Measurements from ENCODE around the gene FBL. TPM values are rescaled to one million over a fixed set of nuclear protein-coding genes. Genes with fewer than 3 reads are reported as not detected.
"Not testable (repeated sequence)": the region's sequence is repeated elsewhere in the genome, so short reads cannot be mapped to it uniquely, and the experiment has no call there.

Gene FBL
- polyA plus RNA-seq, 1 donor, result 240 TPM

DNA sequence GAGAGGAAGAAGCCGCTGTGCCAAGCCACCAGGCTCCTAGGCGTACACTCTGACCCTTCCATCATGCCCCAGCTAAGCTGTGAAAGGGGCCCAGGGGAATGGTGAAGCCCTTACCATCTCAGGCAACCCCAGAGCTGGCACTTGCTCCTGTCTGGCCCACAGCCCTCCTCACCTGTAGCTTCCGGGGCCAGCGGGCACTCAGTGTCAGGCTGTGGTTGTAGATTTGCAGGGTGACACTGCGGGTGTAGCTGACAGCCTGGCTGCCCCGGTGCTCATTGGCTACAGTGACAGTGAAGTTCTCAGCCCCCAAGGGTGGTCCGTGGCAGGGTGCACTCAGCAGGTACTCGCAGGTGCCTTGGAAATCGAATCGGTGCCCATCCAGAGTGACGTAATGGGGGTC lies 30.3 kb upstream of the FBL start:
- not testable (repeated sequence) for DNase-seq

DNA sequence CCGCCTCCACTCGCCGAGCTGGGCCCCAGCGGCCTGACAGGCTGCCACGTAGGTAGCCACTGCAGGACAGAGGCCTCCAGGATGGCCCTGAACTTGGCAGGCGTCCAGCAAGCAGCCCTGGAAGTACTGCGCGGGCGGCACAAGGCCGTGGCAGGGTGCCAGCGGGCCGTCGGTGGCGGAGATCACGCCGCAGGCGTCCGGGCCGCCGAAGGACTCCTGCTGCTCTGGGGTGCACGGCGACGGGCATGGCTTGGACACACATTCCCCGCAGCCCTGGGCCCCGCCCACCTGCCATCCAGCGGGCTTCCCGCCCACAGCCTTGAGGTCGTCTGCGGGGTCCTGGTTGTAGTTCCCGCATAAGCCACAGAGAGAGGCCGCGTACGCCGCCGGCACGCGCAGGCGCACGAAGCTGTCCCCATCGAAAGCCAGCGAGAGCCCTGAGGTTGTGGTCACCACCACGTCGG lies 29.3 kb upstream of the FBL start:
- DNase-seq, result not testable (repeated sequence)

DNA sequence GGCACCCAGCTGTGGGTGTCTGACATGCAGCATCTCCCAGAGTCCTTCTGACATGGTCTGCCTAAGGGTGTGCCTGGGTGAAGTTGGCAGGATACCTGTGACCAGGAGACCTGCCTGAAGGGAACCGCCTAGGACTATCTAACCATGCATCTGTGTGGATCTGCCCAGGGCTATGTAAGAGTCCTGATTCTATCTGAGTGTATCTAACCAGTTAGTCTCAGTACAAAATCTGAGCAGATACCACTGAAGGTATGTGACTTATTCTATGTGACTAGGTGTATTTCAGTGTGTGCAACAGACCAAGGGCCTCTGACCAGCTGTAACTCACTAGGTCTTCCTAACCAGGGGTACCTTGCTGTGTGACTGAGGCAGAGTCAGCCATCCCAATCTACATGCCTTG lies 28.2 kb upstream of the FBL start:
- DNase-seq, result no peak

DNA sequence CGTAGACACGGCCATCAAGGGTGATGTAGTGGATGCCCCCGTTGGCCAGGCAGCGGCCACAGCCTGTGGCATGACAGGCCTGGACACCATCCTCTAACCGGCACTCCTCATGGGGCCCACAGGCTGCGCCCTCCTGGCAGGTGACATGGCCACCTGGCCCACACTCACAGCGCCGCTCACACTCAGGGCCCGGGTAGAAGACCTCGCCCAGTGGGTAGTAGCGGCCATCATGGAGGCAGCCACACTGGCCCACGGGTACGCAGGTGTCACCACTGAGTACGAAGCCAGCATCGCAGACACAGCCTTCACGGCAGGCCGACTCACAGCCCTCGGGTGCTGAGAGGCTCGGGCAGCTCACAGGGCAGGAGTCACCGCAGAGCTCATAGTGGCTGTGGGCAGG lies 27.2 kb upstream of the FBL start:
- no peak for DNase-seq

DNA sequence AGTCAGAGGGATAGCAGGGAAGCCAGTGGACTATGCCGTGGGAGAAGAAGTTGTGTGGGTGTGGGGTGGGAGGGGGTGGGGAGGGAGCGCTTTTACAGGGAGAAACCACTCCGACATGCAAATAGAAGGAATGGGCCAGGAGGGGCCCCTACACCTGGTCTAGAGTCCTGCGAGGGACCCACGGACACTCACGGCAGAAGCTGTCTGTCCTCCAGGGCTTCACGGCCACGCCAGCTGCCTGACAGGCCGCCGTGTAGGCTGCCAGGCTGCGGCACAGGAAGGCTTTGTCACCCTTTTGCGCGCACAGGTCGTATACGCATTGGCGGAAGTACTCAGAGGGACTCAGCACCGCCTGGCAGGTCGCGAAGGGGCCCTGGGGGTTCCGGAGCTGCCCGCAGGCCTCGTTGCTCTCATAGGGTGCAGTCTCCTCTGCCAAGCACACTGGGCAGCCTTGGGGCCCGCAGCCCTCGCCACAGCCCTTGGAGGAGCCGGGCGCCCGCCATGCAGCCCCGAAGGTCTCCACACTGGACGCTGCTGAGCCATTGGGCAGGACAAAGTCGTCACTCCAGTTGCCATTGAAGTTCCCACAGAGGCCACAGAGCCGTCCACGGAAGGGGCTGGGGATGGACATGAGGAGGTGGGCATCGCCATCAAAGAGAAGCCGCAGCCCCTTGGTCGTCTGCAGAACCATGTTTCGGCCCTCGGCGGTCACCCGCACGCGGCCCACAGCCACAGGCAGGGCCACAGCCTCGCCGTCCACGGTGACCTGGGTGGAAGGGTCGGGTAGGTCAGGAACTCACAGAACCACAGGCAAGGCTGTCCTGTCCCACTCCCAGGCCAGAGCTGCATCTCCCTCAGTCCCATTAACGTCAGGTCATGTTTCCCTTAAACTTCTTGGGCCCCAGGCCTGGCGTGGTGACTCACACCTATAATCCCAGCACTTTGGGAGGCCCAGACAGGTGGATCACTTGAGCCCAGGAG lies 26.0 kb upstream of the FBL start:
- no peak for DNase-seq

DNA sequence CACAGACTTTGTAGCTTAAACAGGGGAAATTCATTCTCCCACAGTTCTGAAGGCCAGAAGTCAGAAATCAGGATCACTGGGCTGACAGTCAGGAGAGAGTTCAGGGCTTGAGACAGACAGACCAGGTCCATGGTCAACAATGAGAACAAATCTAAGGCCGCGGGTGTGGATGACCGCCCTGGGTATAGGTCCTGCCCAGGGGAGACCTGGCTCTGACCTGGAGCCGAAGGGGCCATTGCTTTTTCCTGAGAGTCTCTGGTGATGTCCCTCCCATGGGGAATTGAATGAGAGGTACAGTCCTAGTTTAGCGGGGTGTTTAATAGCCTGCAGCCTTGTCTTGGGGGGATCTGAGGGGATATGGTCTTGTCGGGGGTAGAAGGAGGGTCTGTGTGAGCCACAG lies 25.2 kb upstream of the FBL start:
- no peak for DNase-seq

DNA sequence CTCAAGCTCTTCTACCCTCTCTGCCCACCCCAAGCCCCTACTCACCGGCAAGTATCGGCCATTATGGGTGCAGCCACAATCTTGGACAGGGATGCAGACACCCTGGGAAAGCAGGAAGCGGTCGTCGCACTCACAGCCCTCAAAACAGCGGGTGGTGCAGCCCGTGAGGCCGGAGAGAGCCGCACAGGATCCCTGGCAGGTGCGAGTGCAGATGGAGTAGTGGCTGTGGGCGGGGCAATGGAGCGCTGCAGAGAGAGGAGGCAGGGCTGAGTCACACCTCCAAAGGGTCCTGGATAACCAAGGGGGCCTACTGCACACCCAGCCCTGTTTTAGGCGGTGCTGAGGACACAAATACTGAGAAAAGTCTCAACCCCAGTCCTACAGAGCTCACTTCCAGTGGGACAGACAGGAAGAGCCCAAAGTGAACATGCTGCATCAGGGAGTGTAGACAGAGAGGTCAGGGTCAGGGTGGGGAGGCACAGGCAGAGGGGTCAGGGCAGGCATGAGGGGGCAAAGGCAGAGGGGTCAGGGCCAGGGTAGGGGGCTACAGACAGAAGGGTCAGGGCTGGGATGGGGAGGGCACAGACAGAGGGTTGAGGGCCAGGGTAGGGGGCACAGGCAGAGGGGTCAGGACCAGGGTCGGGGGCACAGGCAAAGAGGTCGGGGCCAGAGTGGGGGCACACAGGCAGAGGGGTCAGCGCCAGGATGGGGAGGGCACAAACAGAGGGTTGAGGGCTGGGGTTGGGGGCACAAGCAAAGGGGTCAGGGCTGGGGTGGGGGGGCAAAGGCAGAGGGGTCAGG lies 24.2 kb upstream of the FBL start:
- DNase-seq, result no peak

DNA sequence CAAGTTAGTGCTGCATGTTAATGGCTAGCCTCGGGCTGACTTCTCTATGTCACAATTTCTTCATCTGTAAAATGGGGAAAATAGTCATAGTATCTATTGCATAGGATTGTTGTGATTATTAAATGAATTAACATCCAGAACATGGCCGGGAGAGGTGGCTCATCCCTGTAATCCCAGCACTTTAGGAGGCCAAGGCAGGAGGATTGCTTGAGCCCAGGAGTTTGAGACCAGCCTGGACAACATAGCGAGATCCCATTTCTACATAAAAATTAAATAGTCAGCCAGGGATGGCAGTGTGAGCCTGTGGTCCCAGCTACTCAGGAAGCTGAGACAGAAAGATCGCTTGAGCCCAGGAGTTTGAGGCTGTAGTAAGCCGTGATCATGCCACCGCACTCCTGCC lies 21.8 kb upstream of the FBL start:
- no peak for DNase-seq

DNA sequence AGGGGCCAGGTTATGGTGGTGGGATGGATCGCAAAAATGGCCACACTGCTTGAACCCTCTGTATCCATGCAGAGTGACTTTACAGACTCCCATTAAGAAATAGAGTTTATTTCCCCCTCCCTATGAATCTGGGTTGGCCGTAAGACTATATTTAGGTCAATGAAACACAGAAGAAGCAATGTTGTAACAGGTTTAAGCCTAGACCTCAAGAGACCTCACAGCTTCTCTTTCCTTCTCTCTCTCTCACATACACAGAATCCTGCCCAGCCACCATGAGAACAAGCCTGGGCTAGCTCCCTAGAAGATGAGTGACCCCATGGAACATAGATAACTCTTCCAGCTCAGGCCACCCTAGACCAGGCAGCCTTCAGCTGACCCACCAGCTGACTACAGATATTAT lies 21.0 kb upstream of the FBL start:
- DNase-seq, result no peak

DNA sequence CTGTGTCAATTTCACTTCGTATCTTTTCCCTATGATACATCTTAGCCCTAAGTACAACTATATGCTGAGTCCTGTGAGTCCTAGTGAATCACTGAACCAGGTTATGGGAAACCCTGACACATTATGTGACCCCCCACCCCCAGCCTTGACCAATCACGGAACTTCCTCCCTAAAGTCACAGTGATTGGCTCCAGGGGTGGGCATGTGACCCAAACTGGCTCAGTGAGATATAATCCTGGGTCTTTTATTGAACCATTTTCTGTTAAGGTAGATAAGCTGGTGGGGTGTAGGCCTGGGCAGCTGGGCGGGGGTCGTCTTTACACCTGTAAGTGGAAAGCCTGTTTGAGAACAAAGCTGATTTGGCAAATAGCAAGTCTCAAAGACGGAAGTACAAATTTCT lies 19.8 kb upstream of the FBL start:
- DNase-seq, result no peak

DNA sequence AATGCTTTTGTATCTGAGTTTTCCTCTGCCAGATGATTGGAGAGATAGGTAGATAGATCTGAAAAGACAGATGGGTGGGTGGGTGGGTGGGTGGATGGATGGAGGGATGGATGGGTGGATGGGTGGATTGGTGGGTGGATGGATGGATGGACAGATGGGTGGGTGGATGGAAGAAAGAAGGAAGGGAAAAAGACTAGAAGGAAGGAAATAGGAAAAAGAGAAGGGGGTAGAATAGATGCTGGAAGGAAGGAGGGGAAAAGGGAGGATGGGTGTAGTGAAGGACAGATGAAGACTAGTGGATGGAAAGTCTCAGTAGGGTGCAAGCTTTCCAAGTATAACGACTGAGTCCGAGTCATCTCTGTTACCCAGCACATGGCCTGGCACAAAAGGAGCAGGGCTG lies 19.0 kb upstream of the FBL start:
- no peak for DNase-seq

DNA sequence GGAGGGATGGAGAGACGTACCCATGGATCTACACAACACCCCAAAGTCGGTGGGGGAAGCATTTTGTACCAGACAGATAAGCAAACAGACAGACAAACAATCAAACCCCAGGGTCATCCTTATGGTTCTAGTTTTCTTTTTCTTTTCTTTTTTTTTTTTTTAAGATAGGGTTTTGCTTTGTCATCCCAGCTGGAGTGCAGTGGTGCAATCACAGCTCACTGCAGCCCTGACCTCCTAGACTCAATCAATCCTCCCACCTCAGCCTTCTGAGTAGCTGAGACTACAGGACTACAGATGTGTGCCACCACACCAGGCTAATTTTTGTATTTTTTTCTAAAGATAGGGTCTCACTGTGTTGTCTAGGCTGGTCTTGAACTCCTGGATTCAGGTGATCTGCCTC lies 17.9 kb upstream of the FBL start:
- no peak for DNase-seq

DNA sequence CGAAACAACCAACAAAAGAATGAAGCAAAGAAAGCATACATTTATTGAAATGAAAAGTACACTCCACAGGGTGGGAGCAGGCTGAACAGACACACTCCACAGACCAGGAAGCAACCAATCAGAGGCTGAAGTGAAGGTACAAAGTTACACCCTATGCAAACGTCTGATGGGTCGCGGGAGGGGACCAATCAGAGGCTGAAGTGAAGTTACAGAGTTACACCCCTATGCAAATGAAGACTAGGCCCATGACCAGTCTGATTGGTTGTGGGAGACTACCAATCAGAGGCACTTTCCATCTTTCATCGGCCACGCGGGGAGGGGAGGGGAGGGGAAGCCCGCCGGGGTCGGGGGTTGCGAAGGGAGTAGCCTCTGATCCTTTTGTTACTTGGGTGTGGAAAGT lies 12.4 kb upstream of the FBL start:
- no peak for DNase-seq

DNA sequence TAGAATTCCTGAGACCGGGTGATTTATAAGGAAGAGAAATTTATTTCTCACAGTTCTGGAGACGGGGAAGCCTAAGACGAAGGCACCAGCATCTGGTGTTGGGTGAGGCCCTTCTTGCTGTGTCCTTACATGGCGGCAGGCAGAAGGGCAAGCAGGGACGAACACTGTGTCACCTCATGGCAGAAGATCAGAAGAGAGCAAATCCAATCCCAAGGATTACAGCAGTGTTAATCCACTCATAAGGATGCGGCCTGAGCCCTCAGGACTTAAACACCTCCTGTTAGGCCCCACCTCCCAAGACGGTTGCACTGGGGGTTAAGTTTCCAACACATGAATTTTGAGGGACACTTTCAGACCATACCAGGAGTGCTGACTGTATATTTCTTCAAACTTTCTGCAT lies 6.7 kb upstream of the FBL start:
- no peak for DNase-seq

DNA sequence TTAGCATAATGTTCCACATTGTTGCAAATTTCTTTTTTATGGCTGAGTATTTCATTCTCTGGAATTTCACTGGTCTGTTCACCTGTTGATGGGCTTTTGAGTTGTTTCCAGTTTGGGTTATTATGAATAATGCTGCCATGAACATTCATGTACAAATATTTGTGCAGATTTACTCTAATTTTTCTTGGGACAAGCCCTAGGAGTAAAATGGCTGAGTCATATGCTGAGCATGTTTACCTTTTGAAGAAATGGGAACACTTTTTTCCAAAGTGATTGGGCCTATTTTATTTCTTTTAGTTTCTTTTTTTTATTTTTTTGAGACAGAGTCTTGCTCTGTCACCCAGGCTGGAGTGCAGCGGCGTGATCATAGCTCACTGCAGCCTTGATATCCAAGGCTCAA lies 4.7 kb upstream of the FBL start:
- DNase-seq, result no peak

DNA sequence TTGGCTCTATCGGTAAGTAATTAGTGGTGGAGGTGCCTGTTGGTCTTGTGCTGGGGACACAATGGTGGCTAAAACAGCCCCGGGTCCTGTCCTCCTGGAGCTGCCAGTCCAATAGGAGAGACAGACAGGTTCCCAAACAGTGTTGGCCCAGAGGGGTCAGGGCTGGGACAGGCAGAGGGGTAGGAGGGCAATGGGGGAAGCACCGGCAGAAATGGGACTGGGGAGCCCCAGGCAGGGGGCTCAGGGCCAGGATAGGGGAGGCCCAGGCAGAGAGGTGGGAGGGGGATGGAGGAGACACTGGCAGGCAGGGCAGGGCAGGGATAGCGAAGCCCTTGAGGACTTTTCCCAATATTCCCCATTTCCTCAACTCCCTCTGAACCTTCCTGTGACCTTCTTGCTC lies 2.2 kb upstream of the FBL start:
- no peak for DNase-seq

DNA sequence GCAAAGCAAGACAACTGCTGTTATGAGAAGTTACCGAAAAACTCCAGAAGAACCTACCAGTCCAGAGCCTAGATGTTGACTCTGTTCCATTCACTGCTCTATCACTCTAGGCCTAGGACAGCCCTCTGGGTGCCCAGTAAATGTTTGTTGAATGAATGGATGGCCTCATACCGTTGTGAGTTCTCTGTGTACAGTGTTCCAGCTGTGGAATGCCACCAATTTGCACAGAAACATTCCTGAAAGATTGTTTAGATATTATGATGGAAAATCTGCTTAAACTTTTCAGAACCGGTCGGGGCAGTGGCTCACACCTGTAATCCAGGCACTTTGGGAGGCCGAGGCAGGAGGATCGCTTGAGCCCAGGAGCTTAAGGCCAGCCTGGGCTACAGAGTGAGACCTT lies 1.3 kb upstream of the FBL start:
- DNase-seq, result no peak

DNA sequence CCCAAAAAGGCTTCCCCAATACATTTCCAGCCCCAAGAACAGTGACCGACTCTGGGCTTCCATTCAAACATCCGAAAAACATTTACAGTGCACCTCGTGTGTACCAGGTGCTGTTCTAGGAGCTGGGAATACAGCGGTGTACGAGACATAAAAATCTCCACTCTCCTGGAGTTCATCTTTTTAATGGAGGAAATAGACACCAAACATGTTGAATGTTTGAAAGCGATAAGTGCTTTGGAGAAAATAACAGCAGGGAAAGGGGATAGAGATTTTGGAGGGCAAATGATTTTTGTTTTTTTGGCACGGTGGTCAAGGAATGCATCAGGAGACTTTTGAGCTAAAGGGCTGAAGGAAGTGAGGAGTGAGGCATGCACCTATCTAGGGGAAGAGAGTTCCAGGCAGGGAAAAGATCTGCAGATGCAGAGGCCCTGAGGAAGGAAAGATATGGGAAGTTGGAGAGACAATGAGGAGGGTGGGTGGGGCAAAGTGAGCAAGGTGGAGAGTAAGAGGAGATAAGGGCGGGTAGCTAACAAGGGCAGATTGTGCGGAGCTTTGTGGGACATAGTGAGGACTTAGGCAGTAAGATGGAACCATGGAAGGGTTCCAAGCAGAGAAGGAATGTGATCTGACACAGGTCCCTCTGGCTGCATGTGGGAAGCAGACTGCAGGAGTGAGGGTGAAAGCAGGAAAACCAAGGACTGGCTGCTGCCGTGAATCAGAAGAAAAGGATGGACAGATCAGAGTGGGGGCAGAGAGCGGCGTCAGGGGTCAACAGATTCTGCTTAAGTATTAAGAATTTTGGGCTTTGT lies 703 bp upstream of the FBL start:
- DNase-seq, result no peak

DNA sequence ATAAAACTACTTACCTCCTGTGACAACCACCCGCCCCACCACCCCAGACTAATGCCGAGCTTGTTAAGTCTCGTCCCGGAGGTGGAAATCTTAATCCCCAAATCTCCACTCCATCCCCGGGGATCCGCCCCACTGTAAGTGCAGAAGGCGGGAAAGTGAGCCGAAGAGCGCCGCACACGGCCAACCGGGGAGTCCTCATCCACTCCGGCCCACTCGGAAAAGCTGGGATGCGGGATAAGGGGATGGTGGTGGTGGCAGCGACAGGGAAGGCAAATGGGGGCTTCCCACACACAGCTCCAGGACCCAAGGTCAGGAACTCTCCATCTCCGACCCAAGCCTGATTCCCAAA lies 621 bp downstream of the FBL start:
- DNase-seq, result no peak

DNA sequence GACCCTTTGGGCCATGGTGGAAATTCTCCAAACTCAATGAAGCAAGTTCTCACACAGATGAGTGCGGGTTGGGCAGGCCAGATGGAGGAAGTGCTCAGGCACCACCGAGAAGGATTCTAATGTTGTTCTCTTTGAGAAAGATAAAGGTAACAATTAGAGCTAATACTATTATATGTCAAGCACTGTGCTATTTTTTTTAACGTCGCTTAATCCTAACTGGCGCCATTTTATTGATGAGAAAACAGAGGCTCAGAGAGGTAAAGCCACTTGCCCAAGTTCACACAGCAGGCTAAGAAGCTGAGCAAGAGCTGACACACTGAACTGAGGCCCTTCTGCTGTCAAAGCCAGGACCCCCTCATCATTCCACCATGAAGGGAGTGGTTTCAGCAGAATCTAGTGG lies 1.0 kb downstream of the FBL start:
- no peak for DNase-seq

DNA sequence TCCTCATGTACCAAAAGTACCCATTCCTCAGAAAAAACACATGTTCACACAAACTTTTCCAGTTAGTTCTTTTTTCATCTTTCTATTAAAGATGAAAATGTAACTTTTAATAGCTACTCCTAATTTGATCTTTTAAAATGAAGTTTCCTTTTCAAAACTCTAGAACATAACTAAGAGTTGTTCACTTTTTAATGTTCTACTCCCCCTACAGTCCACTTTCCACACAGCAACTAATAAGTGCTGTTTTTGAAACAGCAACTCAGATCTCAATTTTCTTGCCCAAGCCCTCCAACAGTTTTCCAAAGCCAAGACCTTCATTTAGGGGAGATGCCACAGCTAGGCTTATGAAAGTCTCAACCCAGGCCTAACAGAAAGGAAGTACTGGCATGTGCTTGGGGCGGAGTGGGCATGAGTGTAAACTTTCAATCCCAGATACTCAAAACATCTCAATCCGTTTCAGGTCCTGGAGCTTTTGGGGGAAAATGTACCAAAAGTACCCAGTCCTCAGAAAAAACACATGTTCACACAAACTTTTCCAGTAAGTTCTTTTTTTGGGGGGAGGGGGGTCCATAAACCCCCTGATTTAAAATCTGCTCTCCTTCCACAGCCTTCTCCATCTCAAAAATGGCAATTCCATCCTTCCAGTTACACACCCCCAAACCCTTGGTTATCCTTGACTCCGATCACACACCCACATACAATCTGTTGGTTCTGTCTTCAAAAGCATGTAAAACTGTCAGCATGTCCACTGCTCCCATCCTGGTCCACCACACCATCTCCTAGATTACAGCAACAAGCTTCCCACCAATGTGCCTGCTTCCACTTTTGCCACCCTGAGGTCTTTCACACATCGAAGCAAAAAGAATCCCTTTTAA lies 2.0 kb downstream of the FBL start:
- DNase-seq, result no peak
